HG03575 (cell line): ENCODE measurements around the gene DNAJC24.

Source experiments
- ATAC-seq: cut with Tn5 transposase; IDR thresholded peaks from one replicate; pipeline ENCODE4 v1.9.1; 2021; ENCODE audit not compliant: unreplicated experiment, insufficient number of reproducible peaks, low FRiP score; ENCODE audit errors: extremely low read depth

Gene DNAJC24

GRCh38 chr11:31474083-31474482, 104.4 kb downstream of the DNAJC24 start:
- ATAC-seq, result no peak

- no peak for ATAC-seq
These were observed 108.0 kb downstream of the DNAJC24 start for GRCh38 chr11:31477528-31478222.

GRCh38 chr11:31478223-31478590, 108.5 kb downstream of the DNAJC24 start:
- no peak for ATAC-seq

- ATAC-seq, result no peak
These were observed 109.4 kb downstream of the DNAJC24 start for GRCh38 chr11:31479066-31479465.

- no peak for ATAC-seq
These were observed 111.3 kb downstream of the DNAJC24 start for GRCh38 chr11:31480930-31481329.
